Choroid plexus epithelial cell (primary cell): ENCODE results near the gene KIF2C.

Source experiments
- DNase-seq: peaks from one replicate; pipeline ENCODE4 v3.0.0-alpha.2; 2010; ENCODE audit warnings: low read depth
- H3K4me3 ChIP-seq: 2 replicates; pipeline ENCODE4 v1.5.1; 2011; ENCODE audit warnings: low read depth, mild to moderate bottlenecking, control low read depth, low read length, moderate library complexity
- TF ChIP-seq, protein P1 (sequence below): conservative IDR thresholded peaks from 2 replicates; pipeline ENCODE4 v1.5.1; 2011; ENCODE audit warnings: low read depth, mild to moderate bottlenecking, control low read depth, inconsistent platforms, low read length, moderate library complexity

Gene KIF2C

DNA sequence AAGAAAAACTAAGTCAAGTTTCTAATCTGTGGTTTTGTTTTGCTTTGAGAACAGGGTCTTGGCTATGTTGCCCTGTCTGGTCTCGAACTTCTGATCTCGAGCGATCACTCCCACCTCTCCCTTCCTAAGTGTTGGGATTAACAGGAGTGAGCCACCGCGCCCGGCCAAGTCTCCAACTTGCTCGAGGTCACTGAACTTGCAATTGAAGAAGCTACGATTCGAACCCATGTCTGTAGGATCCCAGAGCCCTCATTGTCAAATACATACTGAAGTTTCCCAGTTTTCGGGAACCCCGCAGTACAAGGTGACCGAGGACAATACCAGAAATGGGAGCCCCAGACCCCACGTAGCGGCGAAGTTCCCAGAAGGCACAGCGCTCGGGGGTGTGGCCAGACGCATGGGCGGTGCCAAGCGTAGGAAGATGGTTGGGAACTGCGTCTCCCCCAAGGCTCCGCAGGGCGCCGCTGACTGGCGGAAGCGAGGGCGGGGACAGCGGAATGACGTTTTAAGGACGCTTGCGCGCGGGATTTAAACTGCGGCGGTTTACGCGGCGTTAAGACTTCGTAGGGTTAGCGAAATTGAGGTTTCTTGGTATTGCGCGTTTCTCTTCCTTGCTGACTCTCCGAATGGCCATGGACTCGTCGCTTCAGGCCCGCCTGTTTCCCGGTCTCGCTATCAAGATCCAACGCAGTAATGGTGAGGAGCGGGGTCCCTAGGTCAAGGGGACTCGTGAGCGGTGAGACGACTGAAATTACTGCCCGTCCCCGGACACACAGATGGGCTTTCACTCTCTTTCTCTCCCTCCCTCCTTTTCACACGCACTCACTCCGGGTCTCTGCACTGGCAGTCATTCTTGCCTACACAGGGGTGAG lies at the start of gene KIF2C:
Gene KIF2C, plus strand, starts transcription at position 531 of the 872 bp plus-strand sequence. Its CDS starts 96 bp downstream, at position 627.
- TF ChIP-seq, protein P1, sequence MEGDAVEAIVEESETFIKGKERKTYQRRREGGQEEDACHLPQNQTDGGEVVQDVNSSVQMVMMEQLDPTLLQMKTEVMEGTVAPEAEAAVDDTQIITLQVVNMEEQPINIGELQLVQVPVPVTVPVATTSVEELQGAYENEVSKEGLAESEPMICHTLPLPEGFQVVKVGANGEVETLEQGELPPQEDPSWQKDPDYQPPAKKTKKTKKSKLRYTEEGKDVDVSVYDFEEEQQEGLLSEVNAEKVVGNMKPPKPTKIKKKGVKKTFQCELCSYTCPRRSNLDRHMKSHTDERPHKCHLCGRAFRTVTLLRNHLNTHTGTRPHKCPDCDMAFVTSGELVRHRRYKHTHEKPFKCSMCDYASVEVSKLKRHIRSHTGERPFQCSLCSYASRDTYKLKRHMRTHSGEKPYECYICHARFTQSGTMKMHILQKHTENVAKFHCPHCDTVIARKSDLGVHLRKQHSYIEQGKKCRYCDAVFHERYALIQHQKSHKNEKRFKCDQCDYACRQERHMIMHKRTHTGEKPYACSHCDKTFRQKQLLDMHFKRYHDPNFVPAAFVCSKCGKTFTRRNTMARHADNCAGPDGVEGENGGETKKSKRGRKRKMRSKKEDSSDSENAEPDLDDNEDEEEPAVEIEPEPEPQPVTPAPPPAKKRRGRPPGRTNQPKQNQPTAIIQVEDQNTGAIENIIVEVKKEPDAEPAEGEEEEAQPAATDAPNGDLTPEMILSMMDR: no peak
- peak within 1 kb of the TSS; percentile 65 for H3K4me3 ChIP-seq

DNA sequence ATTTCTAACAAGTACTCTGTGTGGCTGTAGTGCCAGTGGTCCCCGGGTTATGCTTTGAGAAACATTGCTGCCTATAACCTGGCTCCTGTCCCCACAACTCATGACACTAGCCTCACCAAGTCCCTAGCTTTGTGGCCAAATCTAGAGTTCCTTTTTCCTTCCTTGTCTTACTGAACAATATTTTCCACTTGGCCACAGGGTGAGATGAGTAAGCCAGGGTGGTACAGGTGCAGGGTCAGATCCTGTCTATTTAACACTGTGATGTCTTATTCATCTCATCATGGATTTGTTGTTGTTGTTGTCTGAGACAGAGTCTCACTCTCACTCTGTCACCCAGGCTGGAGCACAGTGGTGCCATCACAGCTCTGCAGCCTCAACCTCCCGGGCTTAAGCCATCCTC lies 46.5 kb upstream of the KIF2C start:
- TF ChIP-seq, protein P1: no peak
- no peak overlapping the region for H3K4me3 ChIP-seq
- DNase-seq: no peak

More for the DNA sequence above, at the start of gene KIF2C:
- DNase-seq: peak; percentile 99

DNA sequence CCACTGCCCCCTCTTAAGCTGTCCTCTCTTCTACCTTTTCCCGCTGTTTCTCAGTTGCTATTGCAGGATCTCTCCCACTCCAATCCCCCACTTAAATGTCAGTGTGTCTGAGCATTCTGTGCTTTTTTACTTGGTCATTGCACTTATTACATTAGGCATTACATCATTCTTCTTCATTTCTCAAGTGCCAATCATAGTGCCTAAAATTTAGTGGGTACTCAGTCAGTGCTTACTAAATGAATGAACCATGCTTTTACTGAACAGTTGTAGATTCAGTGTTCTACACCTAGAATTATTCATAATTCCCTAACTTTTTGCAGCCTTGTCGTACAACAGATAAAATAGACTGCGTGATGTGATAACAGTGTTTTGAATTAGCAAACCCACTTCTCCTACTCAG lies 45.7 kb upstream of the KIF2C start:
- no peak for DNase-seq
- TF ChIP-seq, protein P1: no peak
- no peak overlapping the region for H3K4me3 ChIP-seq

DNA sequence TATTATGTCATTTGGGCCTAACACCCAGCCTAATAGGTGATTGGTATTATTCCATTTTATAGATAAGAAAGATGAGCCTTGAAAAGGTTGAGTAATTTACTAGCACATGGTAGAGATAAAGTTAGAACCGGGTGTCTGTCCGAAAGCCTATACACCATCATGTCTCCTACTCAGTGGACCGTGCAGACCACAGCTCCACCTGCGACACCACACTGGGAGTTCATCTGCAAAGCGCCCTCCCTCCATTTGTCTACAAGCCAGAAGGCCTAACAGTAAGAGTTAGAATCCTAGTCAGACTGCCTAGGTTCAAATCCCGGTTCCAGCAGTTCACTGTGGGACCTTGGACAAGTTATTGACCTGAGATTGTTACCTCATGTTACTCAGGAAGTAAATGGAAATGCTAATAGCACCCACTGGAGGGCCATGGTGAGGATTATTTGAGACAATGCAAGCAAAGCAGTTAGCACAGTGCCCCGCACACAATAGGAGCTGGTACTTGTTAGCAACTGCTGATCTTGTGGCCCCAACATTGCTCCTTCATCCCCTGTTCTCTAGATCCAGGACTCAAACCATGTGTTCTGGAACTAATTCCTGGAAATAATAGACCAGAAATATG lies 44.7 kb upstream of the KIF2C start:
- TF ChIP-seq, protein P1: no peak
- H3K4me3 ChIP-seq: no peak overlapping the region
- no peak for DNase-seq

DNA sequence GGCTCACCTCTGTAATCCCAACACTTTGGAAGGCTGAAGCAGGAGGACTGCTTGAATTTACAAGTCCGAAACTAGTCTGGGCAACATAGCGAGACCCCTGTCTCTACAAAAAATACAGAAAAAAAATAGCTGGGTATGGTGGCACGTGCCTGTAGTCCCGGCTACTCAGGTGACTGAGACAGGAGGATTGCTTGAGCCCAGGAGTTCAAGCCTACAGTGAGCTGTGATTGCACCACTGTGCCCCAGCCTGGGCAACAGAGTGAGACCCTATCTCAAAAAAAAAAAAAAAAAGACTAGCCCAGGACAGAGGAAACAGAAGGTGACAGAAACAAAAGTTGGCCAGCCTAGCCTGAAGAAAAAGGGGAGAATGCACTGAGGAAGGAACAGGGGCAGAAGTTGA lies 44.0 kb upstream of the KIF2C start:
- TF ChIP-seq, protein P1: no peak
- no peak overlapping the region for H3K4me3 ChIP-seq

DNA sequence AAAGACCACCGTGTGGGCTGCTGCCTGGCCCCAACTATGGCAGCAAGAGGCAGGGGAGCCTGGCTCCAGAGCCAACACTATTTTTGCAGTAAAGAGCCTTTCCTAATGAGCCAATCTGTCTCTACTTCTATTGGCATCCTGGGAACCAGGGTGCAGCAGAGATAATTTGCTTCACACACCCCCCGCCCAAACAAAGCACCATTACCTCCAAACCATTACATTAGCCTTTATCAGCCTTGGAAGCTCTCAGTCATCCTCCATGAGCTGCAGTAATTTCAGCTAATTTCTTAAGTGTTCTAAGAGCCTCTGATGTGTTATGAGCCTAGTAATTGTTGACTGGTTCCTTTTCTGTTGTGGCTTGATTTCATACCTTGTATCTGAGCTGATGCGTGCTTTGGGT lies 43.5 kb upstream of the KIF2C start:
- DNase-seq: no peak
- TF ChIP-seq, protein P1: no peak
- H3K4me3 ChIP-seq: no peak overlapping the region

More for the DNA sequence above, 44.0 kb upstream of the KIF2C start:
- no peak for DNase-seq
